DMS53 treated with DMSO at 0.1 percent for 48 hours (cell line): ENCODE results near the gene VENTX.

ENCODE experiments used
- DNase-seq: peaks from one replicate; lab custom pipeline; 2025; ENCODE audit not compliant: unreplicated experiment; lab: John Stamatoyannopoulos, UW

VENTX gene

GRCh38 chr10:133270773-133271297 is 33.2 kb downstream of the VENTX start:
- DNase-seq: no peak

DNA sequence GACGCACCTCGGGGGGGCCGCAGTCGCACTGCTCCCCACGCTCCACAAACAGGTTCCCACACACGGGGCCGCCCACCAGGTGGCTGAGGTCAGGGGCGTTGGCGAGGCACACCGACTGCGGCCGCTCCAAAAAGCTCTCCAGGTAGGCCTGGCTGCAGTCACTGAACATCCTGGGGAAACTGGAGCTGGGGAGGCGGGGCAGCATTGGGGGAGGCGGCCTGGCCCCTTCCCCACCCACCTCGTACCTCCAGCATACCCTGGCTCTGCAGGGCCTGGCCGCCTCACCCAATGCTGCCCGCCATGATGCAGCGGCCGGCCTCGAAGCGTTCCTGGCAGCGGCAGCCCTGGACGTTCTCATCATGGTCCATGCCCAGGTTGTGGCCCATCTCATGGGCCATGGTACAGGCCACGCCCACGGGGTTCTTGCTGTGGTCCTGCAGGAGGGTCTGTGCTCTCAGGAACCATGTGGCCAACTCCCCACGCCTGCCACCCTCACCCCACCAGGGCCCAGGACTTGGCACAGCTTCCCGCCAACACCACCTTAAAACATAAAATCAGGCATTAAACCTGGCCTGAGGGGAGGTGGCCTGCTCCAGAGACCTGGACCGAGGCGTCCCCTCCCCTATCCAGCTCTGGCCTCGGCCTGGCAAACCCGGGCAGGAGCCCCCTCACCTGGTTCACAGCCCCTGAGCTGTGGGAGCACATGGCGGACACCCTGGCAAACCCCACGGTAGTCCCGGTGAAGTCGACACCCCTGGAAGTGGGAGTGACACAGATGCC is 34.1 kb downstream of the VENTX start:
- DNase-seq: no peak

- DNase-seq: no peak
Measured at GRCh38 chr10:133272301-133272963, 34.8 kb downstream of the VENTX start.

- no peak for DNase-seq
Measured at GRCh38 chr10:133272964-133273420, 35.3 kb downstream of the VENTX start.

DNA sequence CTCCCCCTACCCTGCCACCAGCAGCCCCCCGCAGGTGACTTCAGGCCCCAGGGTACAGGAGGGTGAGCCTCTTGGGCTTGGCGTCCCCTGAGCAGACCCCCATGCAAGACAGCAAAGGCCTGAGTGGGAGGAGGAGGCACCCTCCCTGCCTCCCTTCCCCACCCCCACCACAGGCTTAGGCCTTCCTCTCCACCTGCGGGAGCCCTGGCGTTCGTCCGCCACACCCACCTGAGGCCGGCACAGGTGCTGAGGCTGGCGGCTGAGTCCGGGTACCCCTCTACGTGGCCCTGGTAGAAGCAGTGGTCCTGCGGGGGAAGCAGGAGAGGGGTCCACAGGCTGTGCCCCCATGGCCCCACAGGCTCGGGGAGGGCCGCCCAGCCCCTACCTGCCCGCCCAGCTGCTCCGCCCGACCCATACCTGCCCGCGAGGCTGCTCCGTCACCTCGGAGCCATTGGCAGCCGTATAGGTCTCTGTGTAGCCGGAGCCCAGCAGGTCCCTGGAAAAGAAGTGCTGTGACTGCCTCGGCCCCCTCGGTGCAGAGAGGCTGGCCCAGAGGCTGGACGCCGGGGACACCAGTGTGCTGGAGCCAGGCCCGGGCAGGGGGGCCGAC is 36.0 kb downstream of the VENTX start:
- no peak for DNase-seq

- no peak for DNase-seq
Measured at GRCh38 chr10:133274751-133275683, 37.4 kb downstream of the VENTX start.

- no peak for DNase-seq
Measured at GRCh38 chr10:133275684-133276092, 38.0 kb downstream of the VENTX start.

DNA sequence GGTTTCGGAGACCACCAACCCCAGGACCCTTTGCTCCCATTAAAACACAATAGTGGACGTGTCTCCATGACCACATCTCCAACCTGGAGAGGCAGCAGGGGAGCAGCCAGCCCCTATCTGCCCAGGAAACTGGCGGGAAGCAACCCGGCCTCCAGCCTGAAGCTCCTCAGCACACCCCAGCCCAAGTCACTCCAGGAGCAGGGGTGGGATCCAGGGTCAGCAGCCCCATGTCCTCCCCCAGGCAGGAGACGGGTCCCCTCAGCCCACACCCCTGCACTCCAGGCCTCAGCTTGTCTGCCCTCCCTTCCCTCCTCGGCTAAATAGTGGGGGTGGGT is 38.4 kb downstream of the VENTX start:
- no peak for DNase-seq

DNA sequence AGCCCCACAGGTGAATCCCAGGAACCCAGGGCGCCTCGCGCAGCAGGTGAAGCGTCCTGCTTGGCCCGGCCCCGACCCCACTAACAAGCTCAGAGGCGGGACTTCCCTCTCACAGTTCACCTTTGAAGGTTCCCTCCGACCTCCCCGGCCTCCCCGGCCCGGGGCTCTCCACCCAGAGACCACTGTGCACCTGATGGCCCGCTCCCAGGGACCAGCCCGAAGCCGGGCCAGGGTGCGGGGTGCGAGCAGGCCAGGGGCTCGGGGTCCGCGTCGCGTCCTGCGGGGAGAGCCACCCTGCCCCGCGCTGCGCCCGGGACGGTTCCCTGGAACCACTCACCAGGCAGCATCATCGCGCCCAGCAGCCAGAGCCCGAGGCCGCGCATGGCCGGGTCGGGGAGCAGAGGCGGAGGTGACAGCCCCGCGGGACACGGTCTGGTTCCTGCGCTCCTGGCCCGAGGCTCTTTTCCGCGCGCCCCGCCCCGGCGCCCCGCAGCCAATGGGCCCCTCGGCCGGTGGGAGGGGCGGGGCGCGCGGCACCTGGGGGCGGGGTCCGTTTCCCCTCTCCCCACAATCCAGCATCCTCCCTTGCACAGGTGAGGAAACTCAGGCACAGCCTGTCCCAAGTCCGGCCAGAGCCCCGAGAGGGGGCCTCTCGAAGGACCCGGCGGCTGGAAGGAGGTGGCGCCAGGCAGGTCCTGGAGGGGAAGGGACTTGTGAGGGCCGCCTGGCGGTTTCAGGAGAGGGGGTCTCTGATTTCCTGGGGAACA is 39.0 kb downstream of the VENTX start, which contains the start of gene ADAM8:
Gene ADAM8 (minus strand): TSS at position 434 of the 767 bp plus-strand sequence. CDS start 51 bp downstream, at position 383.
- DNase-seq: no peak

DNA sequence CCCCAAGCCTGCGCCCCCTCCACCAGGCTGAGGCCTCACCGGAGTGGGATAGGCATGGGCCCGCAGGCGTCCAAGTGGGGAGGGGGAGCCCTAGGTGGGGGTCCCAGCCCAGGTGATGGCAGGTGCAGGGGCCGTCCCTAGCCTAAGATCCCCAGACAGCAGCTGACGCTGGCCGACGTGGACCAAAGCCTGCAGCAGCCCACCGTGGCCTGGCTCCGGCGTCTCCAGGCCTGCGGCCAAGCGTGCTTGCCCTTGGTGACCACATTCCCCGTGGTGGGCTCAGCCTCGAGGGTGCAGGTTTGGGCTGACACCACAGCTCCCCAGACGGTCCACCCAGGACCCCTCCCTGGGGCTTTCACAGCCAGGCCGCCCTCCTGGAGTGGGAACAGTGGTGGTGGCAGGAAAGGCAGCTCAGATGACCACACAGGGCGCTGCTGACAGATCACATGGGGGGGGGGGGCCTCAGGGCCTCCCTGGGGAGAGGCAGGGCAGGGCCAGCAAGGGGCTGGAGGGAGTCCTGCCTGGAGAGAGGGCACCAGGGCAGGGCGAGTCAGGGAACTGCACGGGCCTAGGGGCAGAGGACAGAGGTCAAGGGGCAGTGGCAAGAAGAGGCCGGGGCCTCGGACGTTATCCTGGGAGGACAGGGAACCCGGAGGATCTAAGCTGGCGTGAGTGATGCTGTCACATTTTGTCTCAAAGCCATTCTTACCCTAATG is 39.8 kb downstream of the VENTX start:
- DNase-seq: no peak

GRCh38 chr10:133277993-133278576 is 40.4 kb downstream of the VENTX start:
- no peak for DNase-seq

GRCh38 chr10:133278577-133279265 is 41.1 kb downstream of the VENTX start:
- no peak for DNase-seq

DNA sequence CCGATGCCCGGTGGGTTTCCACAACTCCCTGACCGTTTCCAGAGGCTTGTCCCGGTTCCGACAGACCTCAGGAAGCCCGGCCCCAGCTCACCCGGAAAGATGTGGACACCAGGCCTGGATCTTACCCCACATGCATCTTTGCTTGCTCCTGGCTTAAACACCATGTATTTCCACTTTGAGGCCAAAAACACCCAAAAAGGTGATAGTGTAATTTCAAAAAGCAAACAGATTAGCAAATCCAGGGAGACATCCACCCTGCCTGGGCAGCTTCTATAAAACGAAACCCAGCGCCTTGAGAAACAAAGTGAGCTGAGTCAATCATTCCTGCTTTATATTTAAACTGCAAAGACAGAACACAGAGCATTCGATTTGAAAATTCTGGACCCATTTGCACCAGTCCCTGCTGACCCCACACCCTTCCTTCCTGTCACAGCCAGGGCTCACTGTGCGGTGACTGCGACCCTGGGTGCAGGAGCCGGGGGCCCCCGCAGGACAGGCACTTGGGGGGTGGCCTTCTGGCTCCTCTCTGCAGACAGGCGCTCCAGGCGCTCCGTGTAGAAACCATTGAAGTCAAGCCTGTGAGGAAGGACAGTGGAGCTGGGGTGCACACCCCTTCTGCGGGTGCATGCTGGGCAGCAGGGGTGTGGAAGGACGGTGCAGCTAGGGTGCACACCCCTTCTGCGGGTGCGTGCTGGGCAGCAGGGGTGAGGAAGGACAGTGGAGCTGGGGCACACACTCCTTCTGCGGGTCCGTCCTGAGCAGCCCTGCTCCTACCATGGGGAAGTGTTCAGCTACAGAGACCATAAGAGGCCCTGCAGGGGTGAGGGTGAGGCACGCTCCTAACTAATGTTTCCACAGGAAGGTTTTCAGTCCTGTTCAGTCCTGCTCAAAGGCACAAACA is 41.9 kb downstream of the VENTX start:
- DNase-seq: no peak

- DNase-seq: no peak
Measured at GRCh38 chr10:133280391-133281059, 42.9 kb downstream of the VENTX start.

DNA sequence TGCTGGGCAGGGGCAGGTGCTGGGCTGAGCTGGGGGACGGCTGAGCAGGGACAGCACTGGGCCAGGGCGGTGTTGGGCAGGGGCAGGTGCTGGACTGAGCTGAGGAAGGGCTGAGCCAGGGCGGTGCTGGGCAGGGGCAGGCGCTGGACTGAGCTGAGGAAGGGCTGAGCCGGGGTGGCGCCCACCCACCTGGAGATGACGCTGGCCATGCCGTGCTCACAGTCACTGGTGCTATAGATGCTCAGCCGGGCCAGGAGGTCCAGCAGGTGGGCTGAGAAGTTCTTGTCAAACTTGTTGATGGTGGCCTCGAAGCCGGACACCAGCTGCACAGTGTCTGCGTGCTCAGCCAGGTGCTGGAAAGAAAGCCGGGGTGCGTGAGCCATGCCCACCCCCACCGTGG is 43.4 kb downstream of the VENTX start:
- no peak for DNase-seq

DNA sequence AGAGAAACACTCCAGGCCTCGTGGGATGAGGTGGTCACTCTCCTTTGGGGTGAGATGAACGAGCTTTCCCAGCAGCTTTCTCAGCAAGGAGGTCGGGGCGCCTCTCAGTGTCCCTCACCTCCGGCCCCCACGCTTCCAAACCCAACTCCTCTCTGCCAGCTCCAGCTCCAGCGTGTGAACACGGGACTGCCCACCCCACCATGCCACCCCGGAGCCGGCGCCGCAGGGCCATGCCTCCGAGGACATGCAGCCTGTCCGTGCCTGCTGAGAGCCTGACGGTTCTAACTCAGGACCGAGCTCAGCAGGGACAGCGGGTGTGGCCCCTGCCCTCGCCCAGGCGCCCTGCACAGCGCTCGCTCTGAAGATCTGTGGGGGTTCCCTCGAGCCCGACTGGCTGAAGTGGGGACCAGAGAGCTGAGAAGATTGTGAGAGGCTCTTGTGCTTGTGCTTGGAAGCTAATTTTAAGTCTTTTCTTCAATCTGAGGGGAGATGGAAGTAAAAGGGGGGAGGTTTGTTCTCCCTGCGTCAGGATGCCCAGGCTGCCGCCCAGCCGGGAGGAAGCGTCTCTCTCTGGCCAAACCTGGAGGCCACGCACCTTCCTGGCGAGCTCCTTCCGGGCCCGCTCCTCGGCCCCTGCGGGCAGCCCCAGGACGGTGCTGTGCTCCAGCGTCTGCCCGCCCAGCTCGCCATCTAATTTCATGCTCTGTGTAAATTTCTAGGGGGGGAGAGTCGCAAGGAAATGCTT is 44.1 kb downstream of the VENTX start:
- no peak for DNase-seq
